ENCODE results near the gene MED12L.

MED12L gene

DNA sequence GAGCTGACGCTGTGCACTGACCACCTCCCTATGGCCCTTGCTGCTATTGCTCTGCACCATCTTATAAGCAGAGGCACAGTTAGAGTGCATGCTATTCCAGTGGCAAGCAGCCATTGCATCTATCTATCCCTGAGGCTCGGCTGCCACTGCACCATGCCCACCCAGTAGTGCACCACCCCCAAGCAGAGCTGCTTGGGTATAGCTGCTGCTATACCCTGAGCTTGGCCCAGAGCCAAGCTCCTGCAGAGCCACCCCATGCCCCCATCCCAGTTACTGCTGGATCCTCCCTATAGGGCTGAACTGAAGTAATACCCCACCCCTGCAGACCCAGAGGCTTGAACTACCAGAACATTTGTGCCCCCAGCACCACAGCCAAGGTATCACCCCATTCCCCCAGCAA is 395.0 kb downstream of the MED12L start:
- no peak for DNase-seq
- H3K36me3 ChIP-seq, result no peaks in the 10 kb centered on the region
- H3K4me3 ChIP-seq (ENCODE audit: low read depth, low read length), result no peak overlapping the region
- TF ChIP-seq, protein P1, sequence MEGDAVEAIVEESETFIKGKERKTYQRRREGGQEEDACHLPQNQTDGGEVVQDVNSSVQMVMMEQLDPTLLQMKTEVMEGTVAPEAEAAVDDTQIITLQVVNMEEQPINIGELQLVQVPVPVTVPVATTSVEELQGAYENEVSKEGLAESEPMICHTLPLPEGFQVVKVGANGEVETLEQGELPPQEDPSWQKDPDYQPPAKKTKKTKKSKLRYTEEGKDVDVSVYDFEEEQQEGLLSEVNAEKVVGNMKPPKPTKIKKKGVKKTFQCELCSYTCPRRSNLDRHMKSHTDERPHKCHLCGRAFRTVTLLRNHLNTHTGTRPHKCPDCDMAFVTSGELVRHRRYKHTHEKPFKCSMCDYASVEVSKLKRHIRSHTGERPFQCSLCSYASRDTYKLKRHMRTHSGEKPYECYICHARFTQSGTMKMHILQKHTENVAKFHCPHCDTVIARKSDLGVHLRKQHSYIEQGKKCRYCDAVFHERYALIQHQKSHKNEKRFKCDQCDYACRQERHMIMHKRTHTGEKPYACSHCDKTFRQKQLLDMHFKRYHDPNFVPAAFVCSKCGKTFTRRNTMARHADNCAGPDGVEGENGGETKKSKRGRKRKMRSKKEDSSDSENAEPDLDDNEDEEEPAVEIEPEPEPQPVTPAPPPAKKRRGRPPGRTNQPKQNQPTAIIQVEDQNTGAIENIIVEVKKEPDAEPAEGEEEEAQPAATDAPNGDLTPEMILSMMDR (IDR thresholded peaks at IDR 0.05; ENCODE audit: low read depth, low read length), result no peak
- H3K9me3 ChIP-seq (ENCODE audit: severe bottlenecking), result peaks cover 6% of the 10 kb centered on the region
- H3K27me3 ChIP-seq (ENCODE audit: insufficient read depth, low read depth, severe bottlenecking), result peaks cover 35% of the 10 kb centered on the region
- no peak overlapping the region for H3K27ac ChIP-seq

- no peak overlapping the region for H3K4me3 ChIP-seq (ENCODE audit: low read depth, low read length)
- peaks cover 37% of the 10 kb centered on the region for H3K27me3 ChIP-seq (ENCODE audit: insufficient read depth, low read depth, severe bottlenecking)
- no peaks in the 10 kb centered on the region for H3K36me3 ChIP-seq
- no peak overlapping the region for H3K27ac ChIP-seq
- DNase-seq, result no peak
- peaks cover 6% of the 10 kb centered on the region for H3K9me3 ChIP-seq (ENCODE audit: severe bottlenecking)
- TF ChIP-seq, protein P1 (IDR thresholded peaks at IDR 0.05; ENCODE audit: low read depth, low read length), result no peak
Measured at GRCh38 chr3:151483488-151483887, 398.0 kb downstream of the MED12L start.

DNA sequence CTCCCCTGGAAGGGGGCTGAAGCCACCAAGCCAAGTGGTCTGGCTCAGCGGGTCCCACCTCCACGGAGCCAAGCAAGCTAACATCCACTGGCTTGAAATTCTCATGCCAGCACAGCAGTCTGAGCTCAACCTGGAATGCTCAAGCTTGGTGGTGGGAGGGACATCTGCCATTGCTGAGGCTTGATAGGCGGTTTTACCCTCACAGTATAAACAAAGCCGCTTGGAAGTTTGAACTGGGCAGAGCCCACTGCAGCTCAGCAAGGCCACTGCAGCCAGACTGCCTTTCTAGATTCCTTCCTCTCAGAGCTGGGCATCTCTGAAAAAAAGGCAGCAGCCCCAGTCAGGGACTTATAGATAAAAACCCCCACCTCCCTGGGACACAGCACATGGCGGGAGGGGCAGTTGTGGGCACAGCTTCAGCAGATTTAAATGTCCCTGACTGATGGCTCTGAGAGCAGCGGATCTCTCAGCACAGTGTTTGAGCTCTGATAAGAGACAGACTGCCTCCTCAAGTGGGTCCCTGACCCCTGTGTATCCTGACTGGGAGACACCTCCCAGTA is 398.6 kb downstream of the MED12L start:
- Histone ChIP-seq H3K4me3 (ENCODE audit: low read depth, low read length) (no peak overlapping the region), H3K36me3 (no peaks in the 10 kb centered on the region), H3K9me3 (ENCODE audit: severe bottlenecking) (peaks cover 6% of the 10 kb centered on the region), H3K27ac (no peak overlapping the region), H3K27me3 (ENCODE audit: insufficient read depth, low read depth, severe bottlenecking) (peaks cover 37% of the 10 kb centered on the region)
- TF ChIP-seq, protein P1 (IDR thresholded peaks at IDR 0.05; ENCODE audit: low read depth, low read length), result no peak
- no peak for DNase-seq

Measured in WERI-Rb-1 (cell line).